GM21515 (cell line): ENCODE measurements around the gene GNAT1.

Experiments
- ATAC-seq: cut with Tn5 transposase; IDR thresholded peaks from one replicate; pipeline ENCODE4 v1.9.1; 2021; ENCODE audit not compliant: unreplicated experiment

Gene GNAT1

DNA sequence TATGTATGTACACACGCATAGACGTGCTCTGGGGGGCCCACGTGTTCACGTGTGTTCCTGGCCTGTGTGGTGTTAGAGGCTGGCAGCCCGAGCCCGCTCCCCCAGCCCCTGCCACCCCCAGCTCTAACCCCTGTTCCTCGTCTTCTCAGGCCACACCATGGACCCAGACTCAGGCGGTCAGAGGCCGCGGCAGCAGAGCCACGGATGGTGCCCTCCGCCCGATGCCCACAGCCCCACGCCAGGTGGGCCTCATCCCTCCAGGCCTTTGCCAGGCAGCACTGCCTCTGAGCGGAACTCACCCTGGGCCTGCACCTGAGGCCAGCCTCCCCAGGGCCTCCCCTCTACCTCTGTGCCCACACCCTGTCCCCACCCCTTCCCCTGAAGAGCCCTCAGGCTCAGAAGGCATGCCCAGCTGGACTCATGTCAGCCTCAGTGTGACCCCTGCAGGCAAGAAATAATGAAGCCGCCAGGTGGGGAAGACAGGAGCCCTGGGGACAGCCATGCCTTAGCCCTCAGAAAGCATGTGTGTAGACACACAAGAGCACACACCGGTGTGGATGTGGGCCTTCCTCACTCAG, 16.4 kb upstream of the GNAT1 start:
- no peak for ATAC-seq

DNA sequence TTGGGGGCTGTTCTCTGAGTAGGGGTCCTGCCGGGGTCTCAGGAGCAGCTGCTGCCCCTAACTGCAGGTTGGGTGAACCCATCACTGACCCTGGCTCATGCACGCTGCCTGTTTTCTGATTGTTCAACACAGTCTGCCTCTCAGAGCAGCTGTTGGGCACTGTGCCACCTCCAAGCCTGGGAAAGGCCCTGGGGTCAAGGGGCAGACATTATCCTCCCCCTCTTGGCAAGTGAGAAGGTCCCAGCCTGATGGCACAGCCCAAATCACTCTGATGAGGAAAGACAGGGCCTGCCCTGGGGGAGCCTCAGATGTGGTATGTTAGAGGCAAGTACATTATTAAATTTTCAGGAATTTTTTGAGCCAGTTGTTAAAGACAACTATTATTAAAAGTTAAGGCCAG, 14.1 kb upstream of the GNAT1 start:
- no peak for ATAC-seq

DNA sequence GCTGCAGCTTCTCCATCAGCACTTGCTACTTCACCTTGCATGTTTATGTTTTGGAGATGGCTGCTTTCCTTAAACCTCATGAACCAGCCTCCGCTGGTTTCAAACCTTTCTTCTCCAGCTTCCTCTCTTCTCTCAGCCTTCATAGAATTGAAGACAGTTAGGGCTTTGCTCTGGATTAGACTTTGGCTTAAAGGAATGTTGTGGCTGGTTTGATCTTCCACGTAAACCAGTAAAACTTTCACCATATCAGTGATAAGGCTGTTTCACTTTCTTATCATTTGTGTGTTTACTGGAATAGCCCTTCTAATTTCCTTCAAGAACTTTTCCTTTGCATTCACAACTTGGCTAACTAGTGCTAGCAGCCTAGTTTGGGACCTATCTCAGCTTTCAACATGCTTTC, 11.7 kb upstream of the GNAT1 start:
- no peak for ATAC-seq

DNA sequence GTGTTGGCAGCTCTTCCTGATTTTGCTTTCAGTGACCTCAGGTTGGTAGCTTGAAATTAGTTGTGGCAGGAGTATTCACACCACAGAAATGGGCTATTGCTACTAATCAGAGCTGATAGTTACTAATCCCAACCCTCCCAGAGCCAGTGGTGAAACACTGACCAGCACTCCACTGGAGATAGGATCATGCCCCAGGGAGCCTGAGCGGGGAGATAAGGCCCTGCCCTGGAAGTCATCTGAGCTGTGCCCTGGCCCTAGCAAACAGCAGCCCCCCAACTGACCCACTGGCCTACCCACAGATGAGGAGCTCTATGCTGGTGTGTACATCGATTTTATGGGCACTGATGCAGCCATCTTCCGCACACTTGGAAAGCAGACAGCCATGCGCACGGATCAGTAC, 9.4 kb upstream of the GNAT1 start:
- ATAC-seq = no peak

DNA sequence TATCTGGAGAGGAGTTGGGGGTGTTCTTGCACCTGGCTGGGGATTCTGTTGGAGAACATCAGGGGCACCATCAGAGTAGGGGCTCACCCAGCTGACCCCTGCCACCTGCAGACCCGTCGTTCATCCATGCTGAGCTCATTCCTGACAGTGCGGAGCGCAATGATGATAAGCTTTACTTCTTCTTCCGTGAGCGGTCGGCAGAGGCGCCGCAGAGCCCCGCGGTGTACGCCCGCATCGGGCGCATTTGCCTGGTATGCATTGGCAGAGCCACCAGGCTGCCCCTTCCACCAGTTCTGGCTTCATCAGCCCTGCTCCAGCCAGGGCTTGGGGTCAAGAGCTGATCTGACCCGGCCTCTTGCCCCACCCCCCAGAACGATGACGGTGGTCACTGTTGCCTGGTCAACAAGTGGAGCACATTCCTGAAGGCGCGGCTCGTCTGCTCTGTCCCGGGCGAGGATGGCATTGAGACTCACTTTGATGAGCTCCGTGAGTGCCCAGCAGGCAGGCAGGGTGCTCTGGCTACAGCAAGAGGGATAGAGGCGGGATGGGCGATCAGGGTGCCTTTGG, 8.8 kb upstream of the GNAT1 start:
- ATAC-seq = no peak

DNA sequence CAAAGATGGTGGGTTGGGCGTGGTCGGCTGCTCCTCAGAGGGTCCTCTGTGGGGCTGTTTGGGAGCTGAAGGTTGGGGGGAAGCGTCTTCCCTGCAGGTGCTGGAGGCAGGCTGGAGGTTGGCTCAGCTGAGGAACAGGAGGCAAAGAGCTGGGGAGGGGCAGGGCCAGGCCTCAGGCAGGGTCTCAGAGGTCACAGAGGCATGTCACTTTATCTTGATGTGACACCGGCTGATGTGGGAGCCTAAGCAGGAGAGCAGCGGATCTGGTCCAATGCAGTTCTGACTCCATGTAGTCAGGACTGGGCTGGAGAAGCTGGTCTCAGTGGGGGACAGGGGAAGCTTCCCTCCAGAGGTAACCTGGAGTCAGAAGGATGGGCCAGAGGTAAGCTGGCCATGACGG, 7.7 kb upstream of the GNAT1 start:
- no peak for ATAC-seq

DNA sequence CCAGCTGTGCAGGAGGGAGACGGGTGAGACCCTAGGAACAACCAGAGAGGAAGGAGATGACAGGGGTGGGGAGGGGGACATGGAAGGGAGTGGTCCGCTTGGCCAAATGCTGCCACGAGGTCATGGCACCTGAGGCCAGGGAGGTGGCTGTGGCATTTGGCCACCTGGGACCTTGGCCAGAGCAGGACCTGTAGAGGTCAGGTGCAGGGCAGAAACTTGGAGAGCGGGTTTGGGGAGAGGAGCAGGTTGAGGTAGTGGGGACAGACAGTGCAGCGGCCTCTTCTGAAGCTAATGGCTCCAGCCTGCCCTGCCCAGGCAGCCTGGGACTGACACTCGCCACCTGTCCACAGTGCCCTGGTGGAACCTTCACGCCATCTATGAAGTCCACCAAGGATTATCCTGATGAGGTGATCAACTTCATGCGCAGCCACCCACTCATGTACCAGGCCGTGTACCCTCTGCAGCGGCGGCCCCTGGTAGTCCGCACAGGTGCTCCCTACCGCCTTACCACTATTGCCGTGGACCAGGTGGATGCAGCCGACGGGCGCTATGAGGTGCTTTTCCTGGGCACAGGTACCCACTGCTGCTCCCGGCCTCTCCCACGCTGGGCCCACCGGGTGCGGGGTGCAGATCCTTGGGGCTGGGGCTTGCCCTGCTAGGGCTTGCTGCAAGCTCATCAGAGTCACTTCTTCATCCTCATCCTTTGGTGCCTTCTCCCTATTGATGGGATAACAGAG, 7.0 kb upstream of the GNAT1 start:
- ATAC-seq = no peak

DNA sequence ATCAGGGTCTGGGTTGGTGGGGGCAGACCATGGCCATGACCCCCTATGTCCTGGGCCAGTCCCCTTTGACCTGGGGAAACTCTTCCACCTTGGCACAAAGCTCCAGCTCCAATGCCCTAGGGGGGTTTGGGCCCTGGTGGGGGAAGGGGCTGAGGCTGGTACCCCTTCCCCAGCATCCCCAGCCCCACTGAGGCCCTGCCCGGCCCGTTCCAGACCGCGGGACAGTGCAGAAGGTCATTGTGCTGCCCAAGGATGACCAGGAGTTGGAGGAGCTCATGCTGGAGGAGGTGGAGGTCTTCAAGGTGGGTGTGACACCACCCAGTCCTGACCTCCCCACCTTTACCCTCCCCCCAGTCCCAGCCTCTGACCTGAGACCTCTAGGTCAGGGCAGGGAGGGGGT, 6.2 kb upstream of the GNAT1 start:
- no peak for ATAC-seq

DNA sequence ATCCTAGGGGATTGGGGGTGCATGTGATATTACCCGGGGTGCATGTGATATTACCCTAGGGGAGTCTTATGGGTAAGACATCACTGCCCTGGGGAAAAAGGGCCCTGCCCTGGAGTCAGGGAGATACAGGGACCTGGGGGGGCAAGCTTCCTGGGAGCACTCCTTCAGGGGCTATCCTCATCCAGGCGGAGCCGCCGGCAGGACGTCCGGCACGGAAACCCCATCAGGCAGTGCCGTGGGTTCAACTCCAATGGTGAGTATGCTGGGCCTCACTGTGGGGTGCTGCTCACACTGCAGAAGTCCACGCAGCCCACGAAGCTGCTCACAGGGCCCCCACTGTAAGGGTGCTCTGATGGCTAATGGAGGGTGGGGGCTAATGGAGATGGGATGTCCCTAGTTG, 5.3 kb upstream of the GNAT1 start:
- no peak for ATAC-seq

DNA sequence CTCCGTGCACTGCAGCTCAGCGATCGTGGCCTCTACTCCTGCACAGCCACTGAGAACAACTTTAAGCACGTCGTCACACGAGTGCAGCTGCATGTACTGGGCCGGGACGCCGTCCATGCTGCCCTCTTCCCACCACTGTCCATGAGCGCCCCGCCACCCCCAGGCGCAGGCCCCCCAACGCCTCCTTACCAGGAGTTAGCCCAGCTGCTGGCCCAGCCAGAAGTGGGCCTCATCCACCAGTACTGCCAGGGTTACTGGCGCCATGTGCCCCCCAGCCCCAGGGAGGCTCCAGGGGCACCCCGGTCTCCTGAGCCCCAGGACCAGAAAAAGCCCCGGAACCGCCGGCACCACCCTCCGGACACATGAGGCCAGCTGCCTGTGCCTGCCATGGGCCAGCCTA, 3.7 kb upstream of the GNAT1 start:
- no peak for ATAC-seq

DNA sequence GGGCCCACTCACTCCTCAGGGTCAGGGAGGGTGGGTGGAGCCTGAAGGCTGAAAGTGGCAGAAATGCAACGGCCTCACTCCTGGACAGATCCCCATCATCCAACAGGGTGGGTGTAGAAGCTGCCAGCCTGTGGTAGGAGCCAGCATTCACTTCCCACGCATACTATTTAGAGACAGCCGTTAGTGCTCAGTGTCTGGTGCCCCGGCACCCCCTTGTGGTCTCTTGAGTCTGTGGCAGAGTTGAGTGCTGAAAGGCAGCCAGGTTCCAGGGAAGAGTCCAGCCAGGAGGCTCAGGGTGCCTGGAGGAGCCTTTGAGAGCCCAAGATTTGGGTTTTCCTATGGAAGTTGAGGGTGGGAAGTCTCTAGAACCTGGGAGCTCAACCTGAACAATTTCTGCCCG, 2.1 kb upstream of the GNAT1 start:
- ATAC-seq = no peak

DNA sequence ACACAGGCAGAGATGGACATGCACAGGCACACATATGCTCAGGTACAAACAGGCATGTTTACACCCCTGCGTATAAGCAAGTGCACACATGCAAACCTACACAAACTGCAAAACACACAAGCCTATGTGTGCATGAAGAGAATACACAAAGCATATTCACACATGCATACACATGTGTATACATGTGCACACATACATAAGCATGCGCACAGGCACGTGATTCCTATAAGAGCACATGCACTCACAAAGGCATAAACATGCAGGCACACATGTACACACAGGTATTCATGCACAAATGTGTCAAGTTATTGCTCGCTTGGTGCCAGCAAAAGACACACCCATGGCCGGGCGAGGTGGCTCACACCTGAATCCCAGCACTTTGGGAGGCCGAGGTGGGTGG, 1.4 kb upstream of the GNAT1 start:
- ATAC-seq = no peak

DNA sequence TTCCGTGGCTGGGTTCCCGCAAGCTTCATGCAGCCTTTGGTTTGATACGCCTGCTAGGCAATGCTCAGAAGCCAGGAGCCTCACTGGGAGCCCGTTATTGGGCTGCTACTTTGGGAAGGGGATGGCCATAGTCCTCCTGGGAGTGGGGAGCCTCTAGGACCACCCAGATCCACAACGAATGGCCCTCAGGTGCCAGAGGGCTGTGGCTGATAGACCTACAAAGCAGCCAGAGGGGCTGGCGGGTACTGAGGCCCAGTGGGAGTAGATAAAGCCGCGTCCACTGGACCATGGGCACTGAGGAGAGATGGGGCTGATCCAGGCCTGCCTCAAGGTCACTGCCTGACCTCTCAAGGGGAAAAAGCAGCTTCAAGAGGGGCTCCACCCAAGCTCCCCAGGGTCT, 714 bp downstream of the GNAT1 start:
- ATAC-seq = no peak

DNA sequence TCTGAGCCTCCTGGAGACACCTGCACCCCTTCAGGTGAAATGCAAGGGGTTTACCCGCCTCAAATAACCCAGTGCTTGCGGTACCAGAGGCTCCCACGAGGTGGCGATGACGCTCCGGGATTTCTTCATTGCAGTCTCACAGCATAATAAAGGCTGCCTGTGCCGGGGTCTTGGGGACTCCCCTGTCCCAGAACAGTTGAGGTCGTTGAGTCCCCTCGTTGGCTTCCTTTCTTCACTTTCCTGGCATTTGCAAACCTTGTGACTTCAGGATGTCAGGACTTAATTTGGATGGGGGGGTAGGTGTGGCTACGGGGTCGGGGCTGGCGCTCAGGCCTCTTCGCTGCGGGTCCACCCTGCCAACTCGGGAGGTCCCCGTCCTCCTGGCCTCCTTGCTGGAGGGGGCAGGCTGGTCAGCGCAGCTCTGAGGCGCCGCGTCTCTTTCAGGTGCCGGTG, 1.3 kb downstream of the GNAT1 start:
- no peak for ATAC-seq

DNA sequence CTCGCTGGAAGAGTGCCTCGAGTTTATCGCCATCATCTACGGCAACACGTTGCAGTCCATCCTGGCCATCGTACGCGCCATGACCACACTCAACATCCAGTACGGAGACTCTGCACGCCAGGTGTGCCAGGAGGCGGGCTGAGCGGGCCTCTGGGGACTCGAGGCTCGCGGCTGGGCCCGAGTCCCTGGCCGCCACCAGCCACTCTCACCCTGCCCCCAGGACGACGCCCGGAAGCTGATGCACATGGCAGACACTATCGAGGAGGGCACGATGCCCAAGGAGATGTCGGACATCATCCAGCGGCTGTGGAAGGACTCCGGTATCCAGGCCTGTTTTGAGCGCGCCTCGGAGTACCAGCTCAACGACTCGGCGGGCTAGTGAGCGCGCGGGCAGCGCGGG, 1.9 kb downstream of the GNAT1 start:
- ATAC-seq = no peak

DNA sequence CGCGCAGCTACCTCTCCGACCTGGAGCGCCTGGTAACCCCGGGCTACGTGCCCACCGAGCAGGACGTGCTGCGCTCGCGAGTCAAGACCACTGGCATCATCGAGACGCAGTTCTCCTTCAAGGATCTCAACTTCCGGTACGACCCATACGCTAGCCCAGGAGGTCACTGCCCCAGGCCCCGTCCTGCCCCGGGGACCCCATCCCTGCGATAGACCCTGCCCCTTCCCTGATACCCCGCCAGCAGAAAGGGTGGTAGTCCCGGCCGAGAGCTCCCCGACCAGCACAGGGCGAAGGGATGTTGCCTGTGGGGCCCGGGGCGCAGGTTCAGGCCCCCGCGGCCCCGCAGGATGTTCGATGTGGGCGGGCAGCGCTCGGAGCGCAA, 2.3 kb downstream of the GNAT1 start:
- no peak for ATAC-seq

DNA sequence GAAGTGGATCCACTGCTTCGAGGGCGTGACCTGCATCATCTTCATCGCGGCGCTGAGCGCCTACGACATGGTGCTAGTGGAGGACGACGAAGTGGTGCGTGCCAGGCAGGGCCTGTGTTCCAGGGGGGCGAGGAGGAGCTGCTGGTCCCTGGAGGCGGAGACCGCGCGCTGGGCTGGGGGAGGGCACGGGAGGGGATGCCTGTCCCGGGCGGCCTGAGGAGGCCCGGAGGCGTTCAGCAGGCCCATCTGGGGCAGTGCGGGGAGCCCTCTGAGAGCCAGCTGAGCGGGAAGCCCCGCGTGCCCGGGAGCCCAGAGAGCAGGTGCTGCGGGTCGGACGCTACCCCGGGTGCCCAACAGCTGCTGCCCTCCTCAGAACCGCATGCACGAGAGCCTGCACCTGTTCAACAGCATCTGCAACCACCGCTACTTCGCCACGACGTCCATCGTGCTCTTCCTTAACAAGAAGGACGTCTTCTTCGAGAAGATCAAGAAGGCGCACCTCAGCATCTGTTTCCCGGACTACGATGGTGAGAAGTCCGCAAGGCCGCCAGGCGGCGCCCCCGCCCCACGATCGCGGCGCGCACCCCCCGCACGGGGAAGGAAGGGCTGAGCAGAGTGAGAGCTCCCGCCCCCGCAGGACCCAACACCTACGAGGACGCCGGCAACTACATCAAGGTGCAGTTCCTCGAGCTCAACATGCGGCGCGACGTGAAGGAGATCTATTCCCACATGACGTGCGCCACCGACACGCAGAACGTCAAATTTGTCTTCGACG, 2.9 kb downstream of the GNAT1 start:
- ATAC-seq = no peak

DNA sequence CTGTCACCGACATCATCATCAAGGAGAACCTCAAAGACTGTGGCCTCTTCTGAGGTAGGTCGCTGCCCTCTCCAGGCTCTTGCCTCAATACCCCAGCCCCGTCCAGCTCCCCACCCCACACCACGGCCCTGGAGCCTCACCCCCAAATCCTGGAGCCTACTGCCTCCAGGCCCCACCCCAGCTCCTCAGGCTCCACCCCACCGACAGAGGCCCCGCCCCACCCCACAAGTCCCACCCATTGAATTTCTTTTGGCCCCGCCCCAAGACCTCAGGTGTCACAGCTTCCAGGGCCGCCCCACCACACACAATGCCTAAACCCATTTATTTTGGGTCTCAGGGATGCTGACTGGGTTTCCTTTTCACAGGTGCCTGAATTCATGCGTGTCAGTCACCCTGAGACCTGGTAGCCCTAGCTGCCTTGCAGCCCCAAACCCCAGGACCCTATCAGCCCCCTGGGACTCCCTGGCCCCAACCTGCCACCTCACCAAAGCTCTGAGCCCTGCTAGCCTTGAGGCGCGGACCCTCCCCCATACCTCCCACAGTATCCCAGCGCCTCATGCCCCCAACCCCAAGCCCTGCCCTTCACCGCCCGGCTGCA, 3.6 kb downstream of the GNAT1 start:
- ATAC-seq = no peak

DNA sequence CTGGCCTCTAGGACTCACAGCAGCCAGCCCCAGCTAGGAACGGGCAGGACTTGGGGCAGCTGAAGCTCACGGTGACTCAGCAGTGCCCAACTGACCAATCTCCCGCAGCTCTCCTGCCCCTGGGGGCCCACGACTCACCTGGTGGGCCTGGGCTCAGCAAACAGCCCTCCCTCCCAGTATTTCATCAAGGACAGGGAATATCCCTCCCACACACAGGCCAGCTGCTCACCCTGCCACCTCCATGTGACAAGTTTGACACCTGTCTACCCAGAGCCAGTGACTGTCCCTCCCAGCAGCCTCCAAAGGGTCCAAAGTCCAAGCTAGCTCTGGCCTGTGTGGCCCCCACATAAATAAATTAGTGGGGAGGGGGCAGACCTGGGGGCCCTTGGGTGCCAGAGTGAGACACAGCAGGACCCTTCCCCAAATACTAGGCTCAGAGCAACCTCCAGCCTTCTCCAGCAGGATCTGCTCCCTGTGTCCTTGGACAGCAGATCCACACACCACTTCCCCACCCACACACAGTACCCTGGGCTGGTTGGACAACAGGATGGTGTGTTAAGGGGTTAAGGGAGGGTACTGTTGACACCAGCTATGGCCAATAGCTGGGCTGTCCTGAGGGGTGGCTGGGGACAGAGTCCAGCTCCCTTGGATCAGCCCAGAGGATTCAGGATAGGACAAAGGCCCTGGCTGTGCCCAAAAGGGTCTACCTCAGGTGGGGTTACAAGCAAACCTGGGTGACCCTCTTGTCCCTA, 4.3 kb downstream of the GNAT1 start:
- ATAC-seq = no peak

DNA sequence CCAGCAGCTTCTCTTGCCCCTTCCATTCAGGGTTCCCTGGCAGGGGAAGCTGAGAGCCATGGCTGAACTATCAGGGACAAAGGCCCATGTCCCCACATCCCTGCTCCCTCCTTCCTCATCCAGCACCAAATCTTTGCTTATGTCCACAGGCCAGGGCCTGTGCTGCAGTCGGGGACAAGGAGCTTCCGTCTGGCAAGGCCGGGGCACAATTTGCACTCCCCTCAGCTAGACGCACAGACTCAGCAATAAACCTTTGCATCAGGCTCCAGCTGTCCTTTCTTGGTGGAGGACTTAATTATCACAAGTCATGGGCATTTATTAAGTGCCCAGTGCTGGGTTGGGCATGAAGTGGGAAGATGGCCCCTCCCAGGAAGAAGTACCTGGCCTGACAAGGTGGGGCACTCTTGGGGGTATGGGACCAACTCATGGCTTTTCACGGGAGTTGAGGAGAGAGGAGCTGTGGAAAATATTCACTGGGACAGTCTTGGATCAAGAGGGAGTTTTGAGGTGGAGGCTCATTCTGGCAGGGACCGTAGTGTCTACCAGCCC, 4.9 kb downstream of the GNAT1 start:
- no peak for ATAC-seq
